Globus pallidus (tissue), 1 donor: Measurements from ENCODE around the gene KRTAP4-9.
A peak's percentile ranks its signal among the peaks of the same experiment; 100 is the strongest.
"Not testable (repeated sequence)": the region's sequence is repeated elsewhere in the genome, so short reads cannot be mapped to it uniquely, and the experiment has no call there.

ENCODE experiments used
- DNase-seq: peaks from one replicate; pipeline ENCODE4 v3.0.0-alpha.2; 2015; ENCODE audit warnings: low spot score

The KRTAP4-9 gene

GRCh38 chr17:41131979-41132378 lies 26.8 kb downstream of the KRTAP4-9 start:
- no peak for DNase-seq

DNA sequence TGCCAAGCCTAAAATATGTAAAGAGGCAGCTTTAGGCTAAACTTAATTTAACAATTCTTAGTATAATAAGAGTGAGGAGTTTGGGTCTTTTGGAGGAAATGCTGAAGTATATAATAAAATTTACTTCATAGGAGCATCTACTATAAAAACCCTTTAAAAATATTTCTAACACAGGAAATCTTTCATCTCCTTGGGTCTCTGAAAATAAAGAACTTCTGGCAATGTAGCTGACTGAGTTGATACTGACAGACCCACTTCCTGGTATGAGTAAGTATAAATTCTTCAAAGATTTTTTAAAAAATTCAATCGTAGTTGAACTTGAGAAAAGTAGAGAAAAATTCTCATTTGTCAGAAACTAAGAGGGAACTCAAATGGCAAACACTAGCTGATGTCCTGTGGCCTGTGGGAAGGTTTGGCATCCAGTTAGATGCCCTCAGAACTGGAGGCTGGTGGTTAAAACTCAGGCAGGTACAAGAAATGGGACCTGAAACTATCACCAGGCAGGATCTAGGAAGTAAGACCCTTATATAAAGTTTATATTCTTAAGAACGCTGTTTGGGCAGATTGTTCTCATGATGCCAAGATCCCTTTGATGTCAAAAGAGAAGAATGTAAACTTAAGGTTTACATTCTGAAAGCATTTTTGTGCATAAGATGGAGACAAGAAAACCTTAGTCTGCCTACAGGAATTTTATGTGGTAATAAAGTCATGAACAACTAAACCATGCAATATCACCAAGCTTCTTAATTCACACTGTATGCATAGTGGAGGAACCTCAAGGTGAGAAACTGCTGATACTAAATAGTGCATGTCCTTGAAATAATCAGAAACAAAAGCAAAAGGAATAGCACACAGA lies 28.9 kb downstream of the KRTAP4-9 start:
- DNase-seq, result no peak

DNA sequence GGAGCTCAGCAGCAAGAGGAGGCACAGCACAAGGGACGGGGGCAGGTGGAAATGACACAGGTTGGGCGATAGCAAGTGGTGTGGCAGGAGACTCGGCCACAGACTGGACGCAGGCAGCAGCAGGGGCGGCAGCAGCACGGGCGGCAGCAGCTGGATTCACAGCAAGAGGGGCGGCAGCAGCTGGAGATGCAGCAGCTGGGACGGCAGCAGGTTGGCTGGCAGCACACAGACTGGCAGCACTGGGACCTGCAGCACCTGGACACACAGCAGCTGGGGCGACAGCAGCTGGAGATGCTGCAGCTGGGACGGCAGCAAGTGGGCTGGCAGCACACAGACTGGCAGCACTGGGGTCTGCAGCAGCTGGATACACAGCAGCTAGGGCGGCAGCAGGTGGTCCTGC lies 34.7 kb downstream of the KRTAP4-9 start:
- DNase-seq, result not testable (repeated sequence)

- no peak for DNase-seq
Measured at GRCh38 chr17:41140360-41141131, 35.4 kb downstream of the KRTAP4-9 start, which contains the start of gene KRTAP4-6. KRTAP4-6 (minus strand) TSS chr17:41140544; CDS start chr17:41140487, 57 bp downstream.

- DNase-seq, result no peak
Measured at GRCh38 chr17:41141361-41141760, 36.2 kb downstream of the KRTAP4-9 start.

DNA sequence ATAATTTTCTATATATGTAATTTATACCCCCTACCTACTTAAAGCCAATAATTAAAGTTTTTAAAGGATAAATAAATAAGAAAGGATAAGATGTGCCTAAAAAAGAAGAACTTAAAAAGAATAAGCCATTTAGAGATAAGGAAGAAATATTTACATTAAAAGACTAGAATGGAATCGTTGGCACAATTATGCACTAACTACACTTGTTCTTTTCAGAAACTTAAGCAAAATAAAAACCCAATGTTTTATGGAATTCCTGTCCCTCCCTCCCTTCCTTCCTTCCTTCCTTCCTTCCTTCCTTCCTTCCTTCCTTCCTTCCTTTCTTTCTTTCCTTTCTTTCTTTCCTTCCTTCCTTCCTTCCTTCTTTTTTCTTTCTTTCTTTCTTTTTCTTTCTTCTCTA lies 39.7 kb downstream of the KRTAP4-9 start:
- no peak for DNase-seq

DNA sequence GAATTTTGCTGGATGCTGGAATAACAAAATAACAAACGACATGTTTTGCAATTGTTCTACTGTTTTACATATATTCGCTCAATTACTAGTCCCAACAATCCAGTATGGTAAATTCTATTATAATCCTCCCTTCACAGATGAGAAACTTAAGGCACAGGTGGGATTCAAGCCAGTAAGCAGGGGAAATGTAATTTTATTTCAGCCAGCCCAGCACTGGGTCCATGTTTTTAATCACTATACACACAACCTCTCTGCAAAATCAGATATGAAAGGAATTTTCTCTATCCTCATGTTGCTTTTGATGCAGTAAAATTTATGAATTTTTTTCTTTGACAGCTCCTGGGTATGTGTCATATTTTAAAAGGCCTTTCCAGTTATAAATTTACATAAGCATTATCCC lies 40.1 kb downstream of the KRTAP4-9 start:
- DNase-seq, result no peak

DNA sequence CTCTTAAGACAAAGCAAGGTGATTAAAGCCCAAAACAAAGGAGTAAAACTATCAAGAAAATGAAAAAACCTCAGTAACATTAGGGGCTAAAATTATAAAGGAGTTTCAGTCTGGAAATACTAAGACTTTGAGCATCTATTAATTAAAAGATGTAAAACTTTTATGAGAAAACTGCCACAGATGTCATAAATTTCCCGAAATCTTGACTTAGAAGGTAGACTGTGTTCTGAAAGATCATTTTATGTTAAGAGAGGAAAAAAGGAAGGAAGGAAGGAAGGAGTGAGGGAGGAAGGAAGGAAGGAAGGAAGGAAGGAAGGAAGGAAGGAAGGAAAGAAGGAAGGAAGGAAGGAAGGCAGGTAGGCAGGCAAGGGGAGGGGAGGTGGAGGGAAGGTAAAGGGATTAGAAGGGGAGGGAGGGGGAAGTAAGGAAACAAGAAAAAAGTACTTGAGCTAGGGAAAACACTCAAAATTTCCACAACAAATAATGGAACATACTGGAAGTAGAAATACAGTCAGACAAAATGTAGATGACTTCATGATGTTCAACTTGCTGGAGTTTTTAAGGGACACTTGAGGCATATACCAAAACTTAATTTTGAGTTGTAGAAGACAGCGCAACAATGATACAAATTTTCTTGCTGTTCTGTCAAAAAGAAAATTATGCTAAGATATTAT lies 42.5 kb downstream of the KRTAP4-9 start:
- DNase-seq, result no peak

DNA sequence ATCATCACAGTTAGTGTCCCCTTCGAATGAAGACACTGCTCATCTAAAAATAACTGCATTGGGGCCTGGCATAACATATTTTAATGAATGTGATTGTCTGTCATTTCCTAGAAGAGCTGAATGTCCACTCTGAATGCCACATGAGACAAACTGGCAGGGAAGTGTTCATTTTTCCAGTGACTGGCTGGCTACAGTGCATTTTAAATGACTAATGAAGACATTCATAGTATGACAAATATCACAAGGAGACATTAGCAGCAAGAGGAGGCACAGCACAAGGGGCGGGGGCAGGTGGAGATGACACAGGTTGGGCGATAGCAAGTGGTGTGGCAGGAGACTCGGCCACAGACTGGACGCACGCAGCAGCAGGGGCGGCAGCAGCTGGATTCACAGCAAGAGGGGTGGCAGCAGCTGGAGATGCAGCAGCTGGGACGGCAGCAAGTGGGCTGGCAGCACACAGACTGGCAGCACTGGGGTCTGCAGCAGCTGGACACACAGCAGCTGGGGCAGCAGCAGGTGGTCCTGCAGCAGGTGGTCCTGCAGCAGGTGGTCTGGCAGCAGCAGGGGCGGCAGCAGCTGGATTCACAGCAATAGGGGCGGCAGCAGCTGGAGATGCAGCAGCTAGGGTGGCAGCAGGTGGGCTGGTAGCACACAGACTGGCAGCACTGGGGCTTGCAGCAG lies 43.9 kb downstream of the KRTAP4-9 start:
- DNase-seq, result not testable (repeated sequence)

DNA sequence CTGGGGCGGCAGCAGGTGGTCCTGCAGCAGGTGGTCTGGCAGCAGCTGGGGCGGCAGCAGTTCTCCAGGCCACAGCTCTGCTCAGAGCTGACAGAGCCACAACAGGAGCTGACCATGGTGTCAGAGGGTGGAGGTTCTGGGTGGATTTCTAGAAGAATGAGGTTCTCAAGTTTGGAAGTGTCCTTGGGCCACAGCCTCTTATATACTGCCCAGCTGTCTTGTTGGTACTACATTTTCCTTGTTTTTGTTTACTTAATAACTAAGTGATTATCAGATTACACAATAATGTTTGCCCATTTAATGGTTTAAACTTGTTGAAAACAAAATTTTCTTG lies 44.4 kb downstream of the KRTAP4-9 start, which contains the start of gene KRTAP4-5:
Gene KRTAP4-5 (minus strand): TSS at position 174 of the 334 bp plus-strand sequence. CDS start 58 bp downstream, at position 116.
- DNase-seq, result no peak

GRCh38 chr17:41150026-41150425 lies 44.8 kb downstream of the KRTAP4-9 start:
- DNase-seq, result no peak

DNA sequence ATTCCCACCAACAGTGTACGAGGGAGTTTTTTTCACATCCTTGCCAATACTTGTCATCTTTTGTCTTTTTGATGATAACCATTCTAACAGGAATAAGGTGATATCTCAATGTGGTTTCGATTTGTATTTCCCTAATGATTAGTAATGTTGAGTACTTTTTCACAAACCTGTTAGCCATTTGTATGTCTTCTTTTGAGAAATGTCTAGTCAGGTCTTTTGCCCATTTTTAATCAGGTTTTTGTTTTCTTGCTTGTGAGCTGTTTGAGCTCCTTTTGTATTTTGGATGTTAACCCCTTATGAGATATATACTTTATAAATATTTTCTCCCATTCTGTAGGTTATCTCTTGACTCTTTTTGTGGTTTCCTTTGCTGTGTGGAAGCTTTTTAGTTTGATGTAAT lies 46.3 kb downstream of the KRTAP4-9 start:
- no peak for DNase-seq

DNA sequence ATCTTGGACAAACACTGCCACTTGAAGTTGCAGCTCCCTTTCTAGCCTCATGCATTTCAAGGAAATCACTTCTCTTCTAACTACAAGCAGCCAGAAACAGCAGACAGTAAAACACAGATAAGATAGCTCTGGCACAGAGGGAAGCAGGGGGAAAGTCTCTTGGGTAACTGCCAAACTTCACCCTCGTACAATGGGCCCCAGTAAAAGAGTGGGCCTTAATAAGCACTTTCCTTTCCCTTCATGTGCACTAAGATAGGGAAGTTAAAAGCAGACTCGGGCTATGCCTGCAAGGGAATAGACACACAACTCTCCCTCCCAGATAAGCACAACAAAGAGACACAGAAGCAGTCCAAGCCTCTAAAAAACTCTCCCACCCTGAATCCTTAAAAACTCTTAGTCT lies 48.7 kb downstream of the KRTAP4-9 start:
- peak; percentile 50 for DNase-seq
